Endothelial cell of umbilical vein (primary cell): ENCODE results near the gene MEAK7.

Experiments used
- CTCF ChIP-seq, 2 donors: IDR thresholded peaks; 1 replicate in 1 of 2; 2 replicates in 1 of 2; pipeline ENCODE4 v1.5.1; 2011; ENCODE audit warnings: low read length in 2 of 2, mild to moderate bottlenecking in 2 of 2, moderate library complexity in 2 of 2, control low read depth in 1 of 2, inconsistent platforms in 1 of 2, low read depth in 1 of 2; ENCODE audit not compliant: insufficient read depth in 1 of 2; ENCODE audit errors: extremely low read depth in 1 of 2
- EZH2 ChIP-seq: IDR thresholded peaks from 2 replicates; pipeline ENCODE4 v1.6.1; 2012; ENCODE audit warnings: borderline replicate concordance, low read depth, mild to moderate bottlenecking, moderate library complexity, low read length, inconsistent platforms; ENCODE audit not compliant: severe bottlenecking
- POLR2A ChIP-seq: IDR thresholded peaks from 2 replicates; pipeline ENCODE4 v1.6.1; 2012; ENCODE audit warnings: low read depth, mild to moderate bottlenecking, control low read depth, low read length
- POLR2AphosphoS5 ChIP-seq: IDR thresholded peaks from 2 replicates; pipeline ENCODE4 v1.6.1; 2012; ENCODE audit warnings: low read depth, mild to moderate bottlenecking, control low read depth, low read length, moderate library complexity; ENCODE audit not compliant: insufficient read depth

GRCh38 chr16:84538222-84538840 lies 33.9 kb upstream of the MEAK7 start:
- TF ChIP-seq CTCF (IDR thresholded peaks at IDR 0.05; ENCODE audit: extremely low read depth in 1 of 2, insufficient read depth in 1 of 2, low read depth in 1 of 2, low read length in 2 of 2) (no peak), EZH2 (no peak), POLR2A (no peak), POLR2AphosphoS5 (no peak)
